WTC11 (cell line): ENCODE measurements around the gene MET.

Experiments used
- CTCF ChIP-seq: fragments of 200-600 bp; IDR thresholded peaks from 2 replicates; pipeline ENCODE4 v1.8.0; 2022; ENCODE audit warnings: antibody characterized with exemption
- ETV6 ChIP-seq: sonication (generic); formaldehyde crosslinking; IDR thresholded peaks from 2 replicates; pipeline ENCODE4 v1.8.1; 2022; ENCODE audit warnings: mild to moderate bottlenecking, missing genetic modification reagents
- FOXK1 ChIP-seq: sonication (generic); formaldehyde crosslinking; IDR thresholded peaks from 2 replicates; pipeline ENCODE4 v1.8.0; 2022; ENCODE audit warnings: mild to moderate bottlenecking, moderate library complexity, missing genetic modification reagents
- KAT7 ChIP-seq: sonication (generic); formaldehyde crosslinking; IDR thresholded peaks from 2 replicates; pipeline ENCODE4 v1.8.1; 2023; ENCODE audit warnings: missing genetic modification reagents, mild to moderate bottlenecking, borderline replicate concordance
- NFYB ChIP-seq: sonication (generic); formaldehyde crosslinking; conservative IDR thresholded peaks from 2 replicates; pipeline ENCODE4 v1.8.0; 2022; ENCODE audit warnings: low read depth, missing genetic modification reagents
- NR1H2 ChIP-seq: sonication (generic); formaldehyde crosslinking; IDR thresholded peaks from 2 replicates; pipeline ENCODE4 v1.9.0; 2021; ENCODE audit warnings: mild to moderate bottlenecking, moderate library complexity, missing genetic modification reagents
- NR3C1 ChIP-seq: sonication (generic); formaldehyde crosslinking; conservative IDR thresholded peaks from 2 replicates; pipeline ENCODE4 v1.8.1; 2023; ENCODE audit warnings: low read depth, mild to moderate bottlenecking, missing genetic modification reagents
- PRDM15 ChIP-seq: sonication (generic); formaldehyde crosslinking; IDR thresholded peaks from 2 replicates; pipeline ENCODE4 v1.8.0; 2022; ENCODE audit warnings: missing genetic modification reagents
- PREB ChIP-seq: sonication (generic); formaldehyde crosslinking; IDR thresholded peaks from 2 replicates; pipeline ENCODE4 v1.8.1; 2022; ENCODE audit warnings: mild to moderate bottlenecking, missing genetic modification reagents, moderate library complexity, borderline replicate concordance
- RELA ChIP-seq: sonication (generic); formaldehyde crosslinking; IDR thresholded peaks from 2 replicates; pipeline ENCODE4 v1.8.1; 2022; ENCODE audit warnings: missing genetic modification reagents, mild to moderate bottlenecking, borderline replicate concordance
- SMAD4 ChIP-seq: sonication (generic); formaldehyde crosslinking; IDR thresholded peaks from 2 replicates; pipeline ENCODE4 v1.8.0; 2022; ENCODE audit warnings: mild to moderate bottlenecking, missing genetic modification reagents
- USF2 ChIP-seq: sonication (generic); formaldehyde crosslinking; IDR thresholded peaks from 2 replicates; pipeline ENCODE4 v1.8.1; 2023; ENCODE audit warnings: mild to moderate bottlenecking, missing genetic modification reagents, moderate library complexity
- ZBTB43 ChIP-seq: sonication (generic); formaldehyde crosslinking; IDR thresholded peaks from 2 replicates; pipeline ENCODE4 v1.8.1; 2023; ENCODE audit warnings: mild to moderate bottlenecking, missing genetic modification reagents

GRCh38 chr7:116652793-116653192 is 19.2 kb upstream of the MET start:
- TF ChIP-seq SMAD4 (CRISPR knock-in tag), result no peak
- no peak for TF ChIP-seq CTCF
- TF ChIP-seq FOXK1 (CRISPR knock-in tag), result no peak
- TF ChIP-seq PREB (CRISPR knock-in tag), result no peak
- no peak for TF ChIP-seq KAT7 (CRISPR knock-in tag)
- TF ChIP-seq NR3C1 (CRISPR knock-in tag), result no peak
- no peak for TF ChIP-seq ETV6 (CRISPR knock-in tag)
- no peak for TF ChIP-seq NFYB
- no peak for TF ChIP-seq NR1H2 (CRISPR knock-in tag)
- TF ChIP-seq USF2 (CRISPR knock-in tag), result no peak
- TF ChIP-seq PRDM15 (CRISPR knock-in tag), result no peak
- no peak for TF ChIP-seq RELA (CRISPR knock-in tag)
- no peak for TF ChIP-seq ZBTB43 (CRISPR knock-in tag)
